ENCODE data around the gene PODNL1.
"Not testable (repeated sequence)": the region's sequence is repeated elsewhere in the genome, so short reads cannot be mapped to it uniquely, and the experiment has no call there.

The PODNL1 gene

GRCh38 chr19:13929956-13930355 lies 8.3 kb downstream of the PODNL1 start:
- no peak overlapping the region for H3K4me3 ChIP-seq (ENCODE audit: low read depth, low read length)
- DNase-seq (ENCODE audit: low read depth, low spot score) = no peak
- in situ Hi-C loops (cut with HindIII; ENCODE audit: low sequenced_read_pairs) = no loop called here
- no peak for TF ChIP-seq CTCF (IDR thresholded peaks at IDR 0.05; ENCODE audit: low read depth, low read length)

- no peak for DNase-seq (ENCODE audit: low read depth, low spot score)
- TF ChIP-seq CTCF (IDR thresholded peaks at IDR 0.05; ENCODE audit: low read depth, low read length) = no peak
- H3K4me3 ChIP-seq (ENCODE audit: low read depth, low read length) = no peak overlapping the region
- in situ Hi-C loops (cut with HindIII; ENCODE audit: low sequenced_read_pairs) = no loop called here
Measured at GRCh38 chr19:13929340-13929739, 8.9 kb downstream of the PODNL1 start.

- in situ Hi-C loops (cut with HindIII; ENCODE audit: low sequenced_read_pairs) = no loop called here
- no peak overlapping the region for H3K4me3 ChIP-seq (ENCODE audit: low read depth, low read length)
- no peak for TF ChIP-seq CTCF (IDR thresholded peaks at IDR 0.05; ENCODE audit: low read depth, low read length)
- DNase-seq (ENCODE audit: low read depth, low spot score) = no peak
Measured at GRCh38 chr19:13926715-13927114, 11.5 kb downstream of the PODNL1 start.

- in situ Hi-C loops (cut with HindIII; ENCODE audit: low sequenced_read_pairs) = no loop called here
- no peak for DNase-seq (ENCODE audit: low read depth, low spot score)
- TF ChIP-seq CTCF (IDR thresholded peaks at IDR 0.05; ENCODE audit: low read depth, low read length) = no peak
Measured at GRCh38 chr19:13926010-13926409, 12.2 kb downstream of the PODNL1 start.

GRCh38 chr19:13923194-13923987 lies 14.8 kb downstream of the PODNL1 start:
- in situ Hi-C loops (cut with HindIII; ENCODE audit: low sequenced_read_pairs) = no loop called here
- DNase-seq (ENCODE audit: low read depth, low spot score) = no peak
- no peak overlapping the region for H3K4me3 ChIP-seq (ENCODE audit: low read depth, low read length)
- TF ChIP-seq CTCF (IDR thresholded peaks at IDR 0.05; ENCODE audit: low read depth, low read length) = no peak

More at GRCh38 chr19:13926010-13926409, 12.2 kb downstream of the PODNL1 start:
- H3K4me3 ChIP-seq (ENCODE audit: low read depth, low read length) = no peak overlapping the region

- H3K4me3 ChIP-seq (ENCODE audit: low read depth, low read length); DNase-seq (ENCODE audit: low read depth, low spot score); in situ Hi-C loops (cut with HindIII; ENCODE audit: low sequenced_read_pairs): not testable (repeated sequence)
Measured at GRCh38 chr19:13922118-13922517, 16.1 kb downstream of the PODNL1 start.

- peak; percentile 40 for DNase-seq (ENCODE audit: low read depth, low spot score)
- in situ Hi-C loops (cut with HindIII; ENCODE audit: low sequenced_read_pairs) = no loop called here
- no peak overlapping the region for H3K4me3 ChIP-seq (ENCODE audit: low read depth, low read length)
- TF ChIP-seq CTCF (IDR thresholded peaks at IDR 0.05; ENCODE audit: low read depth, low read length) = no peak
Measured at GRCh38 chr19:13920940-13921747, 17.1 kb downstream of the PODNL1 start.
